ENCODE measurements around the gene MALRD1.

MALRD1 gene

DNA sequence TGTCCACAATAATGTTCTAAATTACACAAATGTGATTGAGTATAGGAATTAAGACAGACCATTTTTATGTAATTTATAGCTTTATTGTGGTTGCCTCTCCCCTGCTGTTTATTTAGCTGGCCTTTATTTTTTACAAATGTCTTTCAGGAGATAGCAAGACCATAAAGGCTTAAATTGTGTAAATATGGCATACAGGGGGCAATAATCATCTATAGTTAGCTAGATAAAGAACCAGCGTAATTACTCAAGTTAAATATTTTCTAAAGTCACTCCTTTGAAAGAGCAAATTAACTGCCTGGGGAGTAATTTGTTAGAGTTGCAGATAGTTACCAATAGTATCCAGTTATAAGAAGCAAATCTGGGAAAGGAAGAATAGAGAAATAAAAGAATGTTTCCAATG is at the start of gene MALRD1:
Gene MALRD1 (plus strand): TSS at position 313 of the 400 bp plus-strand sequence. CDS start 138 bp downstream, outside the sequence.
- no peak for DNase-seq

DNA sequence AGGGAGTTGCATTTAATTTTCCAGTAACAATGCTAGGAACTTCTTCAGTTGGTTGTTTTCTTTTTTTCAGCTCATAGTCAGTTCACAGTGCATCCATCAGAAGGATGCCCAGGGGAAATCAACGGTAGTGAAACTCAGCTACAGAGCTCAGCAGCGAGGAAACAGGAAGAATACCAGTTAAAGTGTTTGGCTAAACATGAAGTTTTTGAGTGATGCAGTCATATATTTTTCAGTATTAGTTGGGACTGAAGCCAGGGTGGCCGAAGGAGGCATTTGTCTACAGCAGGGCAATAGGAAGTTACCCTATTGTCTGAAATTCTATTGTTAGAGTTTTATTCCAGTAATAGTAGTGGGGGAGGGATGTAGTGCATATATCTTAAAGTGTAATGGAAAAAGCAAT is 45.3 kb upstream of the MALRD1 start:
- DNase-seq: no peak

DNA sequence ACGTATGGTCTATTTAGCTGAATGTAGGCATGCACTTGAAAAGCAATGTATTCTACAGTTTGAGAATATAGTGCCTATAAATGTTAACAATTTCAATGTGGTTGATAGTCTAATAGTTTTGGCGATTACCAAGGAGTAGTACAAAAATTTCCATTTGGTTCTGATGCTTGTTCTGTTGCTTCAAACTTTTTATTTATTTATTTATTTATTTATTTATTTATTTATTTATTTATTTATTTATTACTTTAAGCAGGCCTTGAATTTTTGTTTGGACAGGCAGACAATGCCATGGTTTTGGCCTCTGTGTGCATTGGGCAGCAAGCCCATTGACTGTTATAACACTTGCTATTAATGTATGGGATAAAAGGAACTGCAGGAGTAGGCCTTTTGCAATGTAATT is 36.5 kb upstream of the MALRD1 start:
- no peak for DNase-seq

DNA sequence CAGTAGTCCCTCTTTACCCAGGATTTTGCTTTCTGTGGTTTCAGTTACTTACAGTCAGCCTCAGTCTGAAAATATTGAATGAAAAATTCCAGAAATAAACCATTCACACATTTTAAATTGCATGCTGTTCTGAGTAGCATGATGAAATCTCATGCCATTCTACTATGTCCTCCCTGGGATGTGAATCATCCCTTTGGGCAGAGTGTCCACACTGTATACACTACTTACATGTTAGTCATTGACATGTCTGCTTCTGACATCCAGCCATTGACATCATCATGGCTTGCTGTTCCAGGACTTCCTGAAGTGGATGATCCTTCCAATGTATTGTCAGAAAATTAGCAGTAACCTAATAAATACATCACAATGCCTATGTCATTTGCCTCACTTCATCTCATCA is 34.6 kb upstream of the MALRD1 start:
- no peak for DNase-seq

DNA sequence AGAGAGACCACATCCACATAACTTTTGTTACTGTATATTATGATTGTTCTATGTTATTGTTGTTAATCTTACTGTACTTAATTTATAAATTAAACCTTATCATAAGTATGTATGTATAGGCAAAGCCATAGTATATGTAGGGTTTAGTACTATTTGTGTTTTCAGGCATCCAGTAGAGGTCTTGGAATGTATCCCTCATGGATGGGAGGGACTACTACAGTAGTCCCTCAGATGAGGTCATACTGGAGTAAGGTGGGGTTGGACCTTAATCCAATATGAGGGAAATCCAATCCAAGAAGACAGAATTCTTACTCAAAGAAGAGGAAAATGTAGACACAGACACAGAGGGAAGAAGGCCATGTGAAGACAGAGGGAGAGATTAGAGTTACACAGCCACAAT is 34.1 kb upstream of the MALRD1 start:
- no peak for DNase-seq

DNA sequence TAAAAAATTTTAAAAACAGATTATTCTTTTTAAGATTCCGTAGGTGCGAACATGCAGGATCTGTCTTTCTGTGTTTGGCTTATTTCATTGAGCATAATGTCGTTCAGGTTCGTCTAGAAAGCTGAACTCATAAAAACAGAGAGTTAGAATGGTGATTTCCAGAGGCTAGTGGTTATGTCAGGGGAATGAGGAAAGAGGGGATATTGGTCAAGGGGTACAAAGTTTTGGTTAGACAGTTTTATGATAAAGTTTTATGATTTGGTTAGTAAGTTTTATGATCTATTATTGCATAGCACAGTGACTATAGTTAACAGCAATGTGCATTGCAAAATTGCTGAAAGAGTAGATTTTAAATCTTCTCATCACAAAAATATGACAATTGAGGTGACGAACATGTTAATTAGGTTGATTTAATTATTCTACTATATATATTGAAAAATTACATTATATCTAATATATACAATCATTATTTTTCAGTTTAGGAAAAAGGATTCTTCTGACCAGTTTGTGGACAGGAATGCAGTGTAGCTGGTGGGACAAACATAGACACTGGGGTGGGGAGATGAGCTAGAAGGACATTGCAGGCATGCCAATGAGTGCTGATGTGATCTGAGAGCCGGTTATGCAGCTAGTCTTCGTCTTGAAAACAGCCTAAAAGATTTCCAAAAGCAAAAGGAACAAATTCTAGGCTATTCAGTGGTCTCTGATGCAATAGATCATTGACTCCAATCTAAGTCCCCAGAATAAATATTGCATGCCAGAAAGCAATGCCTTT is 31.3 kb upstream of the MALRD1 start:
- no peak for DNase-seq

DNA sequence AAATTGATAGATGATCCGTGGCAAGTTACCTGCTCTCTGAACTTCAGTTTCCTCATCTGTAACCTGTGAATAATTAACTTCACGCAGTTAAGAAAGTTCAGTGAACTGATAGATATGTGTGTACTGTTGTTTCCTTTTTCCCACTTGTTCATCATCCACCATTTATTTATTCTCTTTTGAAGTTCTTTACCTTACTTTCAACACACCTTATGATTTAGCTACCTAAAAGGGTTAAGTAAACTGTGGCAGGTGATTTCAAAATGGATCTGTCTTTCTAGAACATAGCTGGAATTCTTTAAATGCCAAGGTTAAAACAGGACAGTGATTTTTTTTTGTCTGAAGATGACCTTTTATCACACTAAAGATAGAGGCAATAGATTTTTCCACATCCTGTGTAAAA is 27.4 kb upstream of the MALRD1 start:
- no peak for DNase-seq

DNA sequence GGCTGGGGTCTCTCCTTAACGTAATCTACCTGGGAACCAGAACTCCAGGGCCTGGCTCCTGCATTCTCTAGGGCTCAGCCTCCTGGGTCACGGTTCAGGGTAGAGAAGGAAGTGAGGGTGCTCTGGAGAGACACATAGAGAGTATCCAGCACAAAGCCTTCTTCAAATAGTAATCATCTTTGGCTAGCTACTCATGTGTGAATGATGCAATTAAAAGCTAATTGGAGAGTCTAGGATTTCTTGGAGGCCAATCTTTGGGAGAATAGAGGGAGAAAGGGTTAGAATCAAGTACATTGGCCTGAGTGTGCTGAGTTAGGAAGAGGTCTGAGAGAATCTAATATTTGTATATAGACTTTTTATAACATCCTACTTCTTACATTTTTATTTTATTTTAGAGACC is 24.0 kb upstream of the MALRD1 start:
- DNase-seq: no peak

DNA sequence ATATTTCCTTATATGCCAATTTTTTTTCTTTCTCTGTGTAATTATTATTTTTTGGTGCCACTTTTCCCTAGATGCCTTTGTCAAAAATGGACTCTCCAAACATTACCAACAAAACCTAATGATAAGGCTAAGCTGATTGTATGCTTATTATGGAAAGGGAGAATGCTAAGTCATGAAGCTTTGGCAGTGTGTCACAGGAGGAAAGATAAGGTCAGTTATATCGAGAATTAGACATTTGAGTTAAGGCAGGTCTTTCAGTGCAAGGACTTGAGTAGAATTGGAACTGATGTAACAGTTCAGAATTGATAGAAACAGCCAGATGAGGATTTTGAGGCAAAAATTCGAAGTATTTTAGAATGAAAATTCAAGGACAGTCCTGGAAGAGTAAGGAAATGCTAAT is 16.8 kb upstream of the MALRD1 start:
- no peak for DNase-seq

DNA sequence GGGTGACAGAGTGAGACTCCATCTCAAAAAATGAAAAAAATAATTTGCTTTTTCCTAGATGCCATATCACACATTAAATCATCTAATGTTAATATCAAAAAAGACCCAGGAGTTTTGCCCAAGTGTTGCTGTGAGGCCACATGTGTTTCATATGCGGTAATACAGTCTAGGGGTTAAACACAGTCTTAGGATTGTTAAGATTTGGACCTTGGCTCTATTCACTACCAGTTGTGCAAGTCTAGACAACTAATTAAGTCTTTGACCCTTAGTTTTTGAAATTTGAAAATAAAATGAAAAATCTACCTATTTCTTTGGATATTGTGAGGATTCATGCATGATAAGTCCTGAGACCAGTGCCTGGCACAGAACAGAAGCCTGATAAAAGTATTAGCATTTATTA is 14.9 kb upstream of the MALRD1 start:
- no peak for DNase-seq

DNA sequence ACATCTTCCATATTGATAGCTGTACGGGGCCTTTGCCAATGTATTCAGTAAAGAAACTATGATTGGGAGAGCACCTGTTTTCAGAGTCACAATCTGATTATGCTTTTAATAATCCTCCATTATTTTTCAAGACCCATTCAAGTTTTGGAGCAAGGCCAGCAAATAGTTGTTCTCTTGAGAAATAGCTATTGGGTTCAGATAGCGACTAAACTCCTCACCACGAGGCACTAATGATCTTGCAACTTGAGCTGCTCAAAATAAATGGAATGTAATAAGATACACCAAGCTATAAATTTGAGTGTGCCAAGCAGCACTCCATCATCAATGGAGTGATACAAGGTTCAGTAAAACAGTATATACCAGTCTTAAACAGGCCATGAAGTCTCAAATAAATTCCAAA is 7.4 kb upstream of the MALRD1 start:
- DNase-seq: no peak

DNA sequence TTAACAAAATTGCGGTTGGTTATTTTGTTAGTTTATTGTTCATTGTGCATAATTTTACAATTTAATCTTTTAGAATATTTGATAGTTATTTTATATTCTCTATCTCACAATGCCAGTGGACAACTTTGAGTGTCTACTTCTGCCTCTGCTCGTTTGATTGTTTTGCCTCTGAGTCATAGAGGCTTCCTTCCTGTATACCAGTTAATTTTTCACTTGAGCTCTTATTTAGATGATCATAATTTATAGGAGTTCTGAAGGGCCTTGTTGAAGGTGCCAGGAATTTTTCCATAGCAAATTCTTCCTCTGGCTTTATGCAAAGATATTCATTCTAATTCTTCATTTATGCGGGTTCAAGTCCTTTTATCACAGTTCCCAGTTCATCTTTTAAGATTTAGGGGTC is 5.2 kb upstream of the MALRD1 start:
- DNase-seq: no peak

DNA sequence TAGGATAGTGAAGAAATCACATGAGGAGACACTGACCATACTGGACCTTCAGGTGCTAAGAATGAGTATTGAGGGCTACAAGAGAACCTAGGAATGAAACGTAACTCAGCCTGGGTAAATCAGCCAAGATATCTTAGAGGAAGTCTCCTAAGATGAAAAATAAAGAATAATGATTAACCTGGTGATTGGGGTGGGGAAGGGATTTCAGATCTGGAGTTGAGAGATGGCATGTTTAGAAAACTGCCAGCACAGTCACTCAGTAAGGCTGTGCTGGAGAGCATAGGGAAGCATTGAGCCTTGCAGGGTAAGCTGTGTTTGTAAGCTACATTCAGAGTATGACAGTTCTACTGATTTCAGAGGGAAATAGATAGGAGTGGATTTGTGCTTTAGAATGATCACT is 1.9 kb upstream of the MALRD1 start:
- no peak for DNase-seq

DNA sequence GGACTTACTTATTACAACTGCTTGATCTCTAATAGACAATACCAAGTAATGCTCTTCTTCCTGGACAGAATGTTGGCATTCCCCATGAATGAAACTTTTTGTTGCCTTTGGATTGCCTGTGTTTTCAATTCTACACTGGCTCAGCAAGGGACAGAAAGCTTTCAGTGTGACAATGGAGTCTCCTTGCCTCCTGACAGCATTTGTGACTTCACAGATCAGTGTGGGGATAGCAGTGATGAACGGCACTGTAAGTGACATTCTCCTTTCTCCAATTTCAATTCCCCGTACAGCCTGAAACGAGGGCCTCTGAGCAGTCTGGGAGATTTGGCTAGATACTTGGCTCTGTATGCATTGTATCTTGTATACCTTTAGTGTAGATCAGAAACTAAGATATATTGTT is 290 bp downstream of the MALRD1 start:
- DNase-seq: no peak

DNA sequence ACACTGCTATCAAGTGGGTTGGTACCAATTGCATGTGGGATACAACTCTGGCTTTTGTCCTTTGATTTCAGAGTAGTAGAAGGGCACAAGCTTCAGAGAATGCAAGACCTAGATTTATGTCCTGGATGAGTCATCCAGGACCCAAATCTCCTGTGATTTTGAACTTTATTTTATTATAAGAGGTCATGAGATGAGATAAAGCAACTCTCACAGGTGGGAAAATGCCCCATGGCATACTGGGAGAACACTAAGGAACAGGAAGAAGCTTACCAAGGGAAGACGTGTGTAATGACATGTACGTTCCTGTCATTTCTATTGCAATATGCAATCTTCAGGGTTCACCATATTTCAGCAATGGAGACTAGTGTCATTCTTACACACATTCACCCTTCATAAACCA is 966 bp downstream of the MALRD1 start:
- no peak for DNase-seq

DNA sequence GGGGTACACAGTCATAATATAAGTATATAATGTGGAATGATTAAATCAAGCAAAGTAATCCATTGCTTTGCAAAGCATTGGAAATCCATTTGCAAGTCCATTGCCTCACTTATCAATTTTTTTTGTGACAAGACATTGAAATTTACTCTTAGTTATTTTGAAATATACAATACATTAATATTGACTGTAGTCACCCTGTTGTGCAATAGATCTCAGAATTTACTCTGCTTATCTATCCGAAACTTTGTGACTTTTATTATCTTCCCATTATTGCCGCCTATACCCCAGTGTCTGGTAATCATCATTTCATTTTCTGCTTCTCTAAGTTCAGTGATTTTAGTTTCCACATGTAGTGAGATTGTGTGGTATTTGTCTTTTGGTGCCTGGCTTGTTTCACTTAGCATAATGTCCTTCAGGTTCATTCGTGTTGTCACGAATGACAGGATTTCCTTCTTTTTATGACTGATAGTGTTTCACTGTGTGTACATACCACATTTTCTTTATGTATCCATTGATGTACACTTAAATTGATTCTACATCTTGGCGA is 5.8 kb downstream of the MALRD1 start:
- no peak for DNase-seq

DNA sequence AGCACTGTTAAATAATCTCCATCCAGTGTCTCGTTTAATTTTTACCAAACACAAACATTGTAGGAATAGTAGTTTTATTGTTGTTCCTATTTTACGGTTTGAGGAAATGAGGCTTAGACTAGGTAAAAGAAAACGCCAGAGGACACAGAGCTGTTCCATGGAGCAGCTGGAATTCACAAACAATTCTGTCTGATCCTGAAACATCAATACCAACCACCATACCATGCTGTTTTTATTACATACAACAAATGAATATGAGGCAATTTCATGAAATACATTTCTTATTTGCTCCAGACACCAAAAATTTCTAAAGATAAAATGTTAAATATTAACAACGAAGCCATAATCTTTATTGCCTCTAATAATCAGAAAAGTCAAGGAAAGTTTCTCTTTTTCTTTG is 9.4 kb downstream of the MALRD1 start:
- no peak for DNase-seq

DNA sequence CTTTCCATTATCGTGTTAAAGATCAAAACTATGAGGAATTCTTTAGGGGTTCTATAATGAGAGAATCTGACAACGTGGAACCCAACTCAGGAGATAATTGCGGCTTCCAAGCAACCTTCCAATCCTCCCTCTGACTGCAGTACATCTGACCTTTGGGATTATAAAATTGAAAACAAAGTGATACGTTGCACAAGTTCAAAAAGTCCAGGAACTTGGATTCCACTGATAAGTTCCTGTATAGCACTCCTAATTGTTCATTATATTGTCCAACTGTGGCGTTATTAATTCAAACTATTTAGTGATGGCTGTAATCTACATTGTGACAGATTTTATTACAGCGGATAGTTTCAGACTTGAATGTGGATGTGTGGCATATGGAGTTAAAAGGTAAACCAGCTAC is 15.4 kb downstream of the MALRD1 start:
- DNase-seq: no peak

DNA sequence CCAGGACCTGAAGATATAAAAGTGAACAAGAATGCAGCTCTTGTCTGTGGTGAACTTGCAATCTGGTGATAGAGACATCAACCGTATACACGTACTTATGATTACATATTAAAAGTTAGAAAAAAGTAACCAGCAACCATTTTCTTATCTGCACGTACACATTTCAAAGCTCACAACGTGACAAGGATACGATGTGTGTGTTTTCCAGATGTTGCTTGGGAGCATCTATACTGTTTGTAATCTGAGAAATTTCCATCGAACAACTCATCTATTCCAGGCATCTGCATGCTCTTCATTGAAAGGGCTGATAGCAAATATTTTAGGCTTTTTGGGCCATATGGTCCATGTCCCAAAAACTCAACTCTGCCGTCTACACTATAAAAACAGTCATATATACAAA is 23.3 kb downstream of the MALRD1 start:
- no peak for DNase-seq

DNA sequence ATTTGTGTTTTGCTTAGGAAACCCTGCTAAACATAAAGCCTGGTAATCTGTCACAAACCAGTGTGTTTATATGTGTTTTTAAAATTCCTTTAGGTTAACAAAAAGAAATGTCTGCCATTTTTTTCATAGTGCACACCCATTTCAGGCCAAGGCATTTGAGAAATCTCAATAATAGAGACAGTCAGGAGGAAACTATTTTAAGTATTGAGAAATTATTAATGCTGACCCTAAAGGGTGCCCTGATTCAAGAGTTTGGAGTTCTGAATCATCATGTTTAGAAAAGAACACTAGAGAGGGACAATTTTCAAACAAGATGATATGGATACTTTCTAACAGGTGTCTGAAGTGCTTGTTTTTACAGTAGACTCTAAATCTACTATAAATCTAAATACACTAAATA is 28.7 kb downstream of the MALRD1 start:
- DNase-seq: no peak

DNA sequence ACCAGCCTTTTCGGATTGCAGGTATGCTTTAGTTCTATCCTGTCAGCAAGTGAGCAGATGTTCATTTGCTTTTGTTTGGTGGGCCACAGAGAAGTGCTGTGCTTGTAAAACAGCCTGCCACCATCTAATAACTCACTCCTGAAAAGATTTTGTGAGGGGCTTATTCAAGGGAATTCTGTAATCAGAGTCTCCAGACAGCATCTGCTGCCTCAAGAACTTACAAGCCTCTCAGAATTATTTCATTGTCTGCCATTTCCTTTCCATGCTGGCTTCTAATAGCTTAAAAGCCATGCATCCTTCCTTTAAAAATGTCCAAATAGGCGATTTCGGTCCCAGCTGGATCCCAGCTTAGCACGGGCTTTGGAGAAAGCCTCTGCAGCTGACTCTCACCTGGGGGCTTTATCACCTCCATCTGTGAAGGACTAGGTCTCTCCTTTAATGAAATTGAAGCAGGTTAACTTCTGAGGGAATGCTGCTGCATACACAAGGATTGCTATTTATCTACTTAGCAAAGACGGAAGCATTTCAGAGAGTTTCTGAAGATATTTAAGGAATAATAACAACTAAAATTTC is 48.0 kb downstream of the MALRD1 start:
- DNase-seq: no peak

DNA sequence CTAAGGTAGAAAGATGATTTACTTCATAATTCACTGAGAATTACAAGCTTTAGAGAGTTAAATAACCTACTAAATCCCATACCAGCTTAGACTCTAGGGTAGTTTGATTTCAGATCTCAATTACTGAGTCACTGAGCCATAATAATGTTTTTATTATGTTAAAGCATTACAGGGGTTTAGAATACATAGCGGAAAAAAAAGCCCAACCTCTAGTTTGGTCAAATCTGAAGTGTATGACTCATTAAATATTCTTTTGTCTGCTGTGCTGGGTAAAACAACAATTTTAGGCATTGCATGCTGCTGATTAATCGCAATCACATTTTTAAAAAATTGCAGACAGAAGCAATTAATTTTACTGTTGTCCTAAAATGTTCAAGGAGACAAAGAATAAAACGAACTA is 48.5 kb downstream of the MALRD1 start:
- no peak for DNase-seq

DNA sequence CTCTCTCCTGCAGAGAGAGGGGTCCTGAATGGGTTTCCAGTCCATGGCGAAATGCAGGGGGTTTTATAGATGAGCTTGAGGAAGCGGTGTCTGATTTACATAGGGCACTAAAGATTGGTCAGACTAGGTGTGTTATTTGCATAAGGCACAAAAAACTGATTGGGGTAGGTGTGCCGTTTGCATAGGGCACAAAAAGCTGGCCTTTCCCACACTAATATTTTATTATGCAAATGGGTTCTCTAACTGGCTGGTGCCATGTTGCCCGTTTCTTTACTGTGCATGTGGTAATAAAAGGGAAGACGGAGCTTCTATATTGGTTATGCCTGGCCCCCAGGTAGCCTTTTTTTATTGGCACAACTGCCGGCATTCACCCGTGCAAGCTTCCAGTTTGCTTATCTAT is 50.2 kb downstream of the MALRD1 start:
- no peak for DNase-seq

DNA sequence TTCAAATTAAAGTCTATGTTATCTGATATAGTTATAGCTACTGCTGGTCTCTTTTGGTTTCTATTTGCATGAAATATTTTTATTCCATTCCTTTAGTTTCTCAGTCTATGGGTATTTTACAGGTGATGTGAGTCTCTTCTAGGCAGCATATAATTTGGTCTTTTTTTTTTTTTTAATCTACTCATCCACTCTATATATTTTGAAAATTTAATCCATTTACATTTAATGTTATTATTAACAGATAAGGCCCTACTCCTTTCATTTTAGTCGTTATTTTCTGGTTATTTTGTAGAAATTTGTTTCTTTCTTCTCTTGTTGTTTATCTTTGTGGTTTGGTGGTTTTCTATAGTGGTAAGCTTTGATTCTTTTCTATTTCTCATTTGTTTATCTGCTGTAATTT is 58.8 kb downstream of the MALRD1 start:
- no peak for DNase-seq

Measured in stimulated activated CD8-positive, alpha-beta memory T cell treated with anti-CD3 and anti-CD28 coated beads, Interleukin-4, amount 100 ng/mL, for 48 hours (primary cell).